ENCODE measurements around the gene ASCC3. TPM values are rescaled to one million over a fixed set of nuclear protein-coding genes. Genes with fewer than 3 reads are reported as not detected.
"Not testable (repeated sequence)": the region's sequence is repeated elsewhere in the genome, so short reads cannot be mapped to it uniquely, and the experiment has no call there.

The ASCC3 gene
- total RNA-seq, 1 experiment from 2014 or later = 38.9 TPM

DNA sequence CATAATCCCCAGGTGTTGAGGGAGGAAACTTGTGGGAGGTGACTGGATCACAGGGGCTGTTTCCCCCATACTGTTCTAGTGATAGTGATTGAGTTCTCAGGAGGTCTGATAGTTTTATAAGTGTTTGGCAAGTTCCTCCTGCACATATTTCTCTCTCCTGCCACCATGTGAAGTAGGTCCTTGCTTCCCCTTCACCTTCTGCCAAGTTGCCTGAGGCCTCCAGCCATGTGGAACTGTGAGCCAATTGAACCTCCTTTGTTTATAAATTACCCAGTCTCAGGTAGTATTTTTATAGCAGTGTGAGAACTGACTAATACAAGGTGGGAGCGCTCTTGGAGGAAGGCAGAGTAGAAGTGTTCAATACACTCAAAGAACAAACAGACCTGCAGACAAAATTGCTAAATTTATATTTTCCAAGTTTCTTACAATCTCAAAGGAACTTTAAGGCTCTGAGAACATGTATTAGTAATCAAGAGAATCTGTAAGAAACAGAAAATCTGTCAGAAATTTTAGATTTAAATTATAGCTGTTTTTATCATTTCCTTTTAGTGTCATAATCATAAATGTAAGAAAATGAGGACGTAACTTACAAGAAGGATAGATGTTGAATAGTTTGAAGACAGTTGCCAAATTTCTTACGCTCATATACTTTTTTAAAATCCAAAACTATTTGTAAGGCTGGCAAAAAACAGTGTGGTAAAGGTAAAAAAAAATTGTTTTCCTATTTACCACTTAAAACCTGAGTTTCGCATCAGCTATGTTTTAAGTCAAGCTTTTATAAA lies 77.7 kb downstream of the ASCC3 start:
- no peaks in the 10 kb centered on the region; the same call in 1 of the 2 replicates for H3K36me3 ChIP-seq (replicated peaks; ENCODE audit: control insufficient read depth, insufficient read depth, low read length)
- DNase-seq = no peak
- H3K4me3 ChIP-seq (ENCODE audit: insufficient read depth, low read depth, low read length) = no peak overlapping the region
- no peaks in the 10 kb centered on the region for H3K27me3 ChIP-seq (ENCODE audit: control insufficient read depth, insufficient read depth, low read length)

GRCh38 chr6:100801036-100801435 lies 80.1 kb downstream of the ASCC3 start:
- Histone ChIP-seq H3K36me3 (replicated peaks; ENCODE audit: control insufficient read depth, insufficient read depth, low read length) (no peaks in the 10 kb centered on the region; the same call in 1 of the 2 replicates), H3K27me3 (ENCODE audit: control insufficient read depth, insufficient read depth, low read length) (no peaks in the 10 kb centered on the region), H3K4me3 (ENCODE audit: insufficient read depth, low read depth, low read length) (no peak overlapping the region)
- no peak for DNase-seq

DNA sequence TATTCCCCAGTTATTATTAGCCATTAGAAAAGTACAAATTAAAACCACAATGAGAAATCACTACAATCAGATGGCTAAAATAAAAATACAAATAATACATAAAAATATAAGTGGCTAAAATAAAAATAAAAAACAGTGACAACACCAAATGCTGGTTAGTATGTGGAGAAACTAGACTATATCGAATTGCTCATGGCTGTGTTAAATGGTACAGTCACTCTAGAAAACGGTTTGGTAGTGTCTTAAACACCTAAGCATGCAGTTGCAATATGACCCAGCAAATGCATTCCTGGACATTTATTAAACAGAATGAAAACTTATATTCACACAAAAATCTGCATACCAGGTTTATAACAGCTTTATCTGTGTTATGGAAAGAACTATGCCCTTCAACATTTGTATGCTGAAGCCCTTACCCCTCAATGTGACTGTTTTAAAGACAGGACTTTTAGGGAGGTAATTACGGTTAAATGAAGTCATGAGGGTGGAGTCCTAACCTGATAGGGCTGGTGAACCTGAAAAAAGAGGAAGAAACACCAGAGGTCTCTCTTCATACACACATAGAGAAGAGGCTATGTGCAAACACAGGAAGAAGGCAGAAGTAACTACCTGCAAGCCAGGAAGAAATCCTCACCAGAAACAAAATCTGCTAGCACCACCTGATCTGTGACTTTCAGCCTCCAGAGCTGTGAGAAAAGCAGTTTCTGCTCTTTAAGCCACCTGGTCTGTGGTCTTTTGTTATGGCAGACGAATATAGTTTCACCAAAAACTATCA lies 84.9 kb downstream of the ASCC3 start:
- Histone ChIP-seq H3K36me3 (replicated peaks; ENCODE audit: control insufficient read depth, insufficient read depth, low read length) (no peaks in the 10 kb centered on the region; the same call in 1 of the 2 replicates), H3K27me3 (ENCODE audit: control insufficient read depth, insufficient read depth, low read length) (no peaks in the 10 kb centered on the region), H3K4me3 (ENCODE audit: insufficient read depth, low read depth, low read length) (no peak overlapping the region)
- DNase-seq = no peak

GRCh38 chr6:100790084-100790483 lies 91.0 kb downstream of the ASCC3 start:
- Histone ChIP-seq H3K36me3 (replicated peaks; ENCODE audit: control insufficient read depth, insufficient read depth, low read length) (no peaks in the 10 kb centered on the region), H3K27me3 (ENCODE audit: control insufficient read depth, insufficient read depth, low read length) (no peaks in the 10 kb centered on the region), H3K4me3 (ENCODE audit: insufficient read depth, low read depth, low read length) (no peak overlapping the region)
- no peak for DNase-seq

DNA sequence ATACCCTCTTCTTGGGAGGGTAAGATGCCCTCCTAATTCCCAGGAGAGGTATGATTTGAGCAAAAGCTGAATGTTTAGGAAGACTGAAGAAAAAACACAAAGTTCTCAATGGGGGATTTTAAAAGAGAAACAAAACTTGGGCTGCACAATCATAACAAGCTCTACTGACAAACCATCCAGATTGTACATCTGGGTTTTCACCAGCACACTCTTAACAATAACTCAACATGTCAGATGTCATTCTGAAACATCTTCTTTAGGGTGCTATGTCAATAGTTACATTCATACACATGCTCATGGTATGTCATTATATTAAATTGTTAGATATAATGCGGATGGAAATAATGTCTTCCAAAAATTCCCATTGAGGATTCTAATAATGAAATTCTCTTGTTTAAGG lies 95.1 kb downstream of the ASCC3 start:
- Histone ChIP-seq H3K4me3 (ENCODE audit: insufficient read depth, low read depth, low read length) (no peak overlapping the region), H3K36me3 (replicated peaks; ENCODE audit: control insufficient read depth, insufficient read depth, low read length) (no peaks in the 10 kb centered on the region), H3K27me3 (ENCODE audit: control insufficient read depth, insufficient read depth, low read length) (no peaks in the 10 kb centered on the region)
- DNase-seq = no peak

GRCh38 chr6:100780648-100781047 lies 100.5 kb downstream of the ASCC3 start:
- DNase-seq = no peak
- Histone ChIP-seq H3K27me3 (ENCODE audit: control insufficient read depth, insufficient read depth, low read length) (no peaks in the 10 kb centered on the region), H3K4me3 (ENCODE audit: insufficient read depth, low read depth, low read length) (no peak overlapping the region), H3K36me3 (replicated peaks; ENCODE audit: control insufficient read depth, insufficient read depth, low read length) (no peaks in the 10 kb centered on the region)

- Histone ChIP-seq H3K27me3 (ENCODE audit: control insufficient read depth, insufficient read depth, low read length) (no peaks in the 10 kb centered on the region), H3K36me3 (replicated peaks; ENCODE audit: control insufficient read depth, insufficient read depth, low read length) (no peaks in the 10 kb centered on the region), H3K4me3 (ENCODE audit: insufficient read depth, low read depth, low read length) (no peak overlapping the region)
- no peak for DNase-seq
Observed at GRCh38 chr6:100775667-100776066, 105.5 kb downstream of the ASCC3 start.

DNA sequence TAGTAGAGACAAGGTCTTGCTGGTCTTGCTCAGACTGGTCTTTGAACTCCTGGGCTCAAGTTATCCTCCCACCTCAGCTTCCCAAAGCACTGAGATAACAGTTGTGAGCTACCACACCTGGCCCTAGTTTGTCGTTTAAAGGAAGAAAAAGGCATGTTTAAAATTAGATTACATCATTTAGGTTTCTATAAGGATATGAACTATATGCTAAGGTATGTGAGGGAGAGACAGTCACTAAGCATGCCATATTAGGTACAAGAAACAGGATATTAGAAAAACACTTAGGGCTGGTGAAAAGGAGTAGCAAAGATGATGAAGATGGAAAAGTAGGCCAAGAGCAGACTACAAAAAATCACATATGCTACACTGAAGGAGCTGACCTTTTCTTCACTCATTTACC lies 106.4 kb downstream of the ASCC3 start:
- DNase-seq = no peak
- H3K4me3 ChIP-seq (ENCODE audit: insufficient read depth, low read depth, low read length) = no peak overlapping the region
- H3K36me3 ChIP-seq (replicated peaks; ENCODE audit: control insufficient read depth, insufficient read depth, low read length) = no peaks in the 10 kb centered on the region
- H3K27me3 ChIP-seq (ENCODE audit: control insufficient read depth, insufficient read depth, low read length) = no peaks in the 10 kb centered on the region

GRCh38 chr6:100768816-100769351 lies 112.2 kb downstream of the ASCC3 start:
- Histone ChIP-seq H3K4me3 (ENCODE audit: insufficient read depth, low read depth, low read length) (no peak overlapping the region), H3K27me3 (ENCODE audit: control insufficient read depth, insufficient read depth, low read length) (no peaks in the 10 kb centered on the region), H3K36me3 (replicated peaks; ENCODE audit: control insufficient read depth, insufficient read depth, low read length) (peaks cover 6% of the 10 kb centered on the region)
- no peak for DNase-seq

- no peak for DNase-seq
- no peak overlapping the region for H3K4me3 ChIP-seq (ENCODE audit: insufficient read depth, low read depth, low read length)
- H3K36me3 ChIP-seq (replicated peaks; ENCODE audit: control insufficient read depth, insufficient read depth, low read length) = peaks cover 6% of the 10 kb centered on the region
- no peaks in the 10 kb centered on the region for H3K27me3 ChIP-seq (ENCODE audit: control insufficient read depth, insufficient read depth, low read length)
Observed at GRCh38 chr6:100763617-100764241, 117.4 kb downstream of the ASCC3 start.

- H3K4me3 ChIP-seq (ENCODE audit: insufficient read depth, low read depth, low read length) = no peak overlapping the region
- DNase-seq = no peak
- peaks cover 5% of the 10 kb centered on the region for H3K36me3 ChIP-seq (replicated peaks; ENCODE audit: control insufficient read depth, insufficient read depth, low read length)
- no peaks in the 10 kb centered on the region for H3K27me3 ChIP-seq (ENCODE audit: control insufficient read depth, insufficient read depth, low read length)
Observed at GRCh38 chr6:100761841-100762240, 119.3 kb downstream of the ASCC3 start.

- not testable (repeated sequence) for H3K4me3 ChIP-seq (ENCODE audit: insufficient read depth, low read depth, low read length); H3K36me3 ChIP-seq (replicated peaks; ENCODE audit: control insufficient read depth, insufficient read depth, low read length); H3K27me3 ChIP-seq (ENCODE audit: control insufficient read depth, insufficient read depth, low read length); DNase-seq
Observed at GRCh38 chr6:100758386-100758785, 122.7 kb downstream of the ASCC3 start.

GRCh38 chr6:100753421-100753820 lies 127.7 kb downstream of the ASCC3 start:
- no peaks in the 10 kb centered on the region for H3K27me3 ChIP-seq (ENCODE audit: control insufficient read depth, insufficient read depth, low read length)
- no peak for DNase-seq
- H3K4me3 ChIP-seq (ENCODE audit: insufficient read depth, low read depth, low read length) = no peak overlapping the region
- H3K36me3 ChIP-seq (replicated peaks; ENCODE audit: control insufficient read depth, insufficient read depth, low read length) = no peaks in the 10 kb centered on the region; the same call in 1 of the 2 replicates

DNA sequence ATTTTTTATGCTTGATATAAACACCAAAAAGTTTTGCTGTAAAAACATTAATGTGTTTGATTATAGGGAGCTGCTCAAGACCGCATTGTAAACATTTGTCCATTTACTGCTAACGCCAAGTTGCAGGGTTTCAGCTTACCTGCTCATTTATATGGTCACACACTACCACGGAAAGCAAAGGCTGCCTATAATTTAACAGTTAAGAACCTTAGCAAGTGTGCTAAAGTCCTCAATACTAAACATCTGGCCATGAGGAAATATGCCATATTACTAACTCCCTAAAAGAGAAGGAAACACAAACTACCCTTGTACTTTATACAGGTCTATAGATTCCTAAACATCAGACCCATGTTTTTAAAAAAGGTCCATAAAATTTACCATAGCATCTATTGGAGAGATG lies 129.5 kb downstream of the ASCC3 start:
- Histone ChIP-seq H3K27me3 (ENCODE audit: control insufficient read depth, insufficient read depth, low read length) (no peaks in the 10 kb centered on the region), H3K36me3 (replicated peaks; ENCODE audit: control insufficient read depth, insufficient read depth, low read length) (no peaks in the 10 kb centered on the region), H3K4me3 (ENCODE audit: insufficient read depth, low read depth, low read length) (no peak overlapping the region)
- DNase-seq = no peak
